Liver (tissue), 9 donors: ENCODE data around the gene DSCAM. TPM values are rescaled to one million over a fixed set of nuclear protein-coding genes. Genes with fewer than 3 reads are reported as not detected.

Experiments
- DNase-seq: peaks from one replicate; pipeline ENCODE4 v3.0.0-alpha.2; 2017; ENCODE audit warnings: low spot score
- H3K27ac ChIP-seq, 2 donors: one replicate each; pipeline ENCODE4 v1.7.0; 2013; ENCODE audit warnings: inconsistent platforms in 2 of 2, low read length in 2 of 2, control low read depth in 1 of 2, low read depth in 1 of 2, mild to moderate bottlenecking in 1 of 2
- H3K27me3 ChIP-seq, 4 donors: one replicate each; pipeline versions ENCODE4 v1.6.1 to v1.7.0; 2013; ENCODE audit warnings: low read length in 3 of 4, inconsistent platforms in 1 of 4, mild to moderate bottlenecking in 1 of 4, moderate library complexity in 1 of 4; ENCODE audit not compliant: control insufficient read depth in 4 of 4, insufficient read depth in 4 of 4
- H3K36me3 ChIP-seq, 4 donors: one replicate each; pipeline versions ENCODE4 v1.6.1 to v1.7.0; 2013; ENCODE audit warnings: low read length in 3 of 4, mild to moderate bottlenecking in 3 of 4, low read depth in 1 of 4, moderate library complexity in 1 of 4; ENCODE audit not compliant: control insufficient read depth in 4 of 4, insufficient read depth in 3 of 4
- H3K4me1 ChIP-seq, 4 donors: one replicate each; pipeline versions ENCODE4 v1.6.1 to v1.7.0; 2013; ENCODE audit warnings: low read length in 3 of 4, mild to moderate bottlenecking in 3 of 4, moderate library complexity in 1 of 4; ENCODE audit not compliant: control insufficient read depth in 4 of 4, insufficient read depth in 4 of 4
- H3K4me3 ChIP-seq, 3 donors: one replicate each; pipeline versions ENCODE4 v1.6.1 to v1.7.0; 2013; ENCODE audit warnings: low read length in 3 of 3, control low read depth in 1 of 3, low read depth in 1 of 3, mild to moderate bottlenecking in 1 of 3
- H3K9ac ChIP-seq, 2 donors: one replicate each; pipeline ENCODE4 v1.7.0; 2013; ENCODE audit warnings: low read length in 2 of 2, mild to moderate bottlenecking in 2 of 2, moderate library complexity in 2 of 2, control low read depth in 1 of 2, low read depth in 1 of 2
- H3K9me3 ChIP-seq, 4 donors: one replicate each; pipeline versions ENCODE4 v1.6.1 to v1.7.0; 2013; ENCODE audit warnings: low read length in 3 of 4; ENCODE audit not compliant: control insufficient read depth in 4 of 4
- ATF3 ChIP-seq: IDR thresholded peaks from 2 replicates; pipeline ENCODE4 v1.6.1; 2016; ENCODE audit warnings: antibody characterized with exemption
- EGR1 ChIP-seq, 2 donors: IDR thresholded peaks; 2 replicates each; pipeline ENCODE4 v1.6.1; 2016 to 2018; ENCODE audit warnings: antibody characterized with exemption in 2 of 2, low read depth in 2 of 2
- FOXA1 ChIP-seq: IDR thresholded peaks from 2 replicates; pipeline ENCODE4 v1.6.1; 2016; ENCODE audit warnings: antibody characterized with exemption
- FOXA2 ChIP-seq: IDR thresholded peaks from 2 replicates; pipeline ENCODE4 v1.6.1; 2016; ENCODE audit warnings: antibody characterized with exemption
- GABPA ChIP-seq, 2 donors: IDR thresholded peaks in 1 of 2; conservative IDR thresholded peaks in 1 of 2; 2 replicates each; pipeline ENCODE4 v1.6.1; 2016; ENCODE audit warnings: antibody characterized with exemption in 2 of 2, mild to moderate bottlenecking in 1 of 2, moderate library complexity in 1 of 2
- HNF4A ChIP-seq, 2 donors: conservative IDR thresholded peaks; 2 replicates each; pipeline ENCODE4 v1.6.1; 2016; ENCODE audit warnings: antibody characterized with exemption in 2 of 2, mild to moderate bottlenecking in 2 of 2
- HNF4G ChIP-seq: IDR thresholded peaks from 2 replicates; pipeline ENCODE4 v1.6.1; 2016; ENCODE audit warnings: antibody characterized with exemption
- JUND ChIP-seq, 2 donors: IDR thresholded peaks; 2 replicates each; pipeline ENCODE4 v1.6.1; 2016; ENCODE audit warnings: antibody characterized with exemption in 2 of 2
- NR2F2 ChIP-seq: IDR thresholded peaks from 2 replicates; pipeline ENCODE4 v1.6.1; 2016; ENCODE audit warnings: antibody characterized with exemption
- RAD21 ChIP-seq, 2 donors: IDR thresholded peaks; 2 replicates each; pipeline ENCODE4 v1.6.1; 2016; ENCODE audit warnings: antibody characterized with exemption in 2 of 2, mild to moderate bottlenecking in 2 of 2
- REST ChIP-seq: IDR thresholded peaks from 2 replicates; pipeline ENCODE4 v1.6.1; 2016; ENCODE audit warnings: antibody characterized with exemption, mild to moderate bottlenecking
- RXRA ChIP-seq, 2 donors: IDR thresholded peaks; 2 replicates each; pipeline ENCODE4 v1.6.1; 2017 to 2018; ENCODE audit warnings: antibody characterized with exemption in 2 of 2, mild to moderate bottlenecking in 1 of 2
- SP1 ChIP-seq: IDR thresholded peaks from 2 replicates; pipeline ENCODE4 v1.6.1; 2018; ENCODE audit warnings: antibody characterized with exemption, mild to moderate bottlenecking
- TAF1 ChIP-seq: conservative IDR thresholded peaks from 2 replicates; pipeline ENCODE4 v1.6.1; 2016; ENCODE audit warnings: antibody characterized with exemption, mild to moderate bottlenecking
- WGBS: extraction: QIAGEN DNeasy Blood & Tissue Kit; methylation state at CpG from one replicate; pipeline ENCODE4 v1.1.7; 2013; 5-methylcytosine and 5-hydroxymethylcytosine counted together
- polyA plus RNA-seq, 2 donors: library from polyadenylated mRNA; stranded (reverse) in 1 of 2; unstranded in 1 of 2; fragments of 200-250 nt in 1 of 2; fragments of >200 nt in 1 of 2; fragmentation: Nextera tagmentation in 1 of 2; extraction: Ambion mirVana in 1 of 2; gene quantifications; one replicate each; pipeline versions ENCODE4 v1.2.1 to v1.2.3, GENCODE V29; 2013 to 2015
- total RNA-seq, 2 donors: library from RNA; depleted of rRNA; stranded (reverse); fragments of >200 nt; gene quantifications; one replicate each; pipeline ENCODE4 v1.2.3, GENCODE V29; 2014
- TF ChIP-seq, protein P1 (sequence below): IDR thresholded peaks from 2 replicates; pipeline ENCODE4 v1.6.1; 2016; ENCODE audit warnings: antibody characterized with exemption
- TF ChIP-seq, protein P2 (sequence below): fragments of 150-350 bp; IDR thresholded peaks from 2 replicates; pipeline ENCODE4 v1.5.1; 2017; ENCODE audit warnings: improper control_type of control experiment, low read depth, low read length; ENCODE audit not compliant: missing input control
- TF ChIP-seq, protein P3 (sequence below): IDR thresholded peaks from 2 replicates; pipeline ENCODE4 v1.6.1; 2016; ENCODE audit warnings: antibody characterized with exemption
- donor health status: healthy.
- donor health status: healthy.
- donor health status: healthy.
- donor health status: healthy.
- donor health status: healthy.

DSCAM gene
- total and polyA plus RNA-seq, 4 donors = 0.02 to 0.23 (median 0.10) TPM

GRCh38 chr21:40339050-40339449 lies 507.9 kb downstream of the DSCAM start:
- H3K27ac ChIP-seq = no peak overlapping the region
- no peaks in the 10 kb centered on the region for H3K27me3 ChIP-seq
- TF ChIP-seq, protein P1, sequence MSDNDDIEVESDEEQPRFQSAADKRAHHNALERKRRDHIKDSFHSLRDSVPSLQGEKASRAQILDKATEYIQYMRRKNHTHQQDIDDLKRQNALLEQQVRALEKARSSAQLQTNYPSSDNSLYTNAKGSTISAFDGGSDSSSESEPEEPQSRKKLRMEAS = no peak
- TF ChIP-seq RAD21 (IDR thresholded peaks at IDR 0.05) = no peak
- no peaks in the 10 kb centered on the region for H3K4me1 ChIP-seq
- no peak overlapping the region for H3K4me3 ChIP-seq
- no peaks in the 10 kb centered on the region for H3K9me3 ChIP-seq
- no peak overlapping the region for H3K9ac ChIP-seq
- DNase-seq = no peak
- H3K36me3 ChIP-seq = no peaks in the 10 kb centered on the region
- WGBS = 87% methylated on average over 18 of the region's 18 CpGs

DNA sequence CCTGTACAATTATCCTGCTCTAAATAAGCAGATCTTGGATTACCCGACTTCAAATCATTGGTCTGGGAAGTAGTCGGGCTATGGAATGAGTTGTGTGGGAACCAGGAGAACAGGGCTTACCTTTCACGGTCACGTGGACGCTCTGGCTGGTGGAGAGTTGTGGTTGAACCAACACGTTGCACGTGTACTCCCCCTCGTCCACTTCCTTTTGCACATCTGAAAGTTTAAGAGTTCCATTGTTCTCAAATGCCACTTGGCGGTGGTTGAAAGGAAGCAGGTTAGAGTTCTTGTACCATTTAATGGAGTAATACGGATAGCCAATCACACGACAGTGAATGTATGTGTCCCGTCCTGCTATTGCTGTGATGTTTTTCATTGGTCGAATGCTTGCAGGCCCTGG lies 509.0 kb downstream of the DSCAM start:
- no peaks in the 10 kb centered on the region for H3K4me1 ChIP-seq
- no peak overlapping the region for H3K9ac ChIP-seq
- WGBS = 77% methylated on average over 13 of the region's 13 CpGs
- TF ChIP-seq EGR1 (IDR thresholded peaks at IDR 0.05; ENCODE audit: low read depth in 2 of 2) (no peak), RAD21 (IDR thresholded peaks at IDR 0.05) (no peak), FOXA2 (no peak), SP1 (no peak), JUND (IDR thresholded peaks at IDR 0.05) (no peak), NR2F2 (no peak), GABPA (IDR thresholded peaks at IDR 0.05 in 1 of 2, conservative IDR thresholded peaks at IDR 0.05 in 1 of 2) (no peak), FOXA1 (no peak), HNF4G (no peak), HNF4A (conservative IDR thresholded peaks at IDR 0.05) (no peak), ATF3 (no peak), RXRA (IDR thresholded peaks at IDR 0.05) (no peak), TAF1 (no peak), REST (no peak)
- TF ChIP-seq, protein P1 = no peak
- TF ChIP-seq, protein P2, sequence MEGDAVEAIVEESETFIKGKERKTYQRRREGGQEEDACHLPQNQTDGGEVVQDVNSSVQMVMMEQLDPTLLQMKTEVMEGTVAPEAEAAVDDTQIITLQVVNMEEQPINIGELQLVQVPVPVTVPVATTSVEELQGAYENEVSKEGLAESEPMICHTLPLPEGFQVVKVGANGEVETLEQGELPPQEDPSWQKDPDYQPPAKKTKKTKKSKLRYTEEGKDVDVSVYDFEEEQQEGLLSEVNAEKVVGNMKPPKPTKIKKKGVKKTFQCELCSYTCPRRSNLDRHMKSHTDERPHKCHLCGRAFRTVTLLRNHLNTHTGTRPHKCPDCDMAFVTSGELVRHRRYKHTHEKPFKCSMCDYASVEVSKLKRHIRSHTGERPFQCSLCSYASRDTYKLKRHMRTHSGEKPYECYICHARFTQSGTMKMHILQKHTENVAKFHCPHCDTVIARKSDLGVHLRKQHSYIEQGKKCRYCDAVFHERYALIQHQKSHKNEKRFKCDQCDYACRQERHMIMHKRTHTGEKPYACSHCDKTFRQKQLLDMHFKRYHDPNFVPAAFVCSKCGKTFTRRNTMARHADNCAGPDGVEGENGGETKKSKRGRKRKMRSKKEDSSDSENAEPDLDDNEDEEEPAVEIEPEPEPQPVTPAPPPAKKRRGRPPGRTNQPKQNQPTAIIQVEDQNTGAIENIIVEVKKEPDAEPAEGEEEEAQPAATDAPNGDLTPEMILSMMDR = no peak
- TF ChIP-seq, protein P3, sequence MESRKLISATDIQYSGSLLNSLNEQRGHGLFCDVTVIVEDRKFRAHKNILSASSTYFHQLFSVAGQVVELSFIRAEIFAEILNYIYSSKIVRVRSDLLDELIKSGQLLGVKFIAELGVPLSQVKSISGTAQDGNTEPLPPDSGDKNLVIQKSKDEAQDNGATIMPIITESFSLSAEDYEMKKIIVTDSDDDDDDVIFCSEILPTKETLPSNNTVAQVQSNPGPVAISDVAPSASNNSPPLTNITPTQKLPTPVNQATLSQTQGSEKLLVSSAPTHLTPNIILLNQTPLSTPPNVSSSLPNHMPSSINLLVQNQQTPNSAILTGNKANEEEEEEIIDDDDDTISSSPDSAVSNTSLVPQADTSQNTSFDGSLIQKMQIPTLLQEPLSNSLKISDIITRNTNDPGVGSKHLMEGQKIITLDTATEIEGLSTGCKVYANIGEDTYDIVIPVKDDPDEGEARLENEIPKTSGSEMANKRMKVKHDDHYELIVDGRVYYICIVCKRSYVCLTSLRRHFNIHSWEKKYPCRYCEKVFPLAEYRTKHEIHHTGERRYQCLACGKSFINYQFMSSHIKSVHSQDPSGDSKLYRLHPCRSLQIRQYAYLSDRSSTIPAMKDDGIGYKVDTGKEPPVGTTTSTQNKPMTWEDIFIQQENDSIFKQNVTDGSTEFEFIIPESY = no peak
- H3K27ac ChIP-seq = no peak overlapping the region
- H3K9me3 ChIP-seq = no peaks in the 10 kb centered on the region
- DNase-seq = no peak
- H3K4me3 ChIP-seq = no peak overlapping the region
- no peaks in the 10 kb centered on the region for H3K36me3 ChIP-seq
- H3K27me3 ChIP-seq = no peaks in the 10 kb centered on the region
